CD4-positive, alpha-beta memory T cell (primary cell): Measurements from ENCODE around the gene PRH1. TPM values are rescaled to one million over a fixed set of nuclear protein-coding genes. Genes with fewer than 3 reads are reported as not detected.

Source experiments
- CTCF ChIA-PET: fragments of 350-600 bp; sonication (Branson Sonifier 250); formaldehyde crosslinking; loops from one replicate; lab custom pipeline; 2021; ENCODE audit warnings: inconsistent platforms; ENCODE audit not compliant: partially characterized antibody; lab: Charles Lee
- POLR2A ChIA-PET: fragments of 350-600 bp; sonication (Branson Sonifier 250); formaldehyde crosslinking; loops from one replicate; lab custom pipeline; 2021; ENCODE audit not compliant: partially characterized antibody; lab: Charles Lee
- DNase-seq, 5 donors: peaks; one replicate each; pipeline versions ENCODE4 v3.0.0 to v3.0.0-alpha.2; 2020 to 2022; ENCODE audit warnings: mixed read lengths in 1 of 5
- H3K27ac ChIP-seq: one replicate; pipeline ENCODE4 v1.7.0; 2013; ENCODE audit warnings: low read depth, low read length
- H3K27me3 ChIP-seq: 2 replicates; pipeline ENCODE4 v1.7.0; 2013; ENCODE audit warnings: mild to moderate bottlenecking, low read length, moderate library complexity; ENCODE audit not compliant: insufficient read depth
- H3K36me3 ChIP-seq: 2 replicates; pipeline ENCODE4 v1.7.0; 2013; ENCODE audit warnings: mild to moderate bottlenecking, low read length, moderate library complexity; ENCODE audit not compliant: insufficient read depth
- H3K4me1 ChIP-seq: 2 replicates; pipeline ENCODE4 v1.7.0; 2013; ENCODE audit warnings: mild to moderate bottlenecking, low read length, moderate library complexity; ENCODE audit not compliant: insufficient read depth
- H3K4me3 ChIP-seq, 2 donors: one replicate each; pipeline ENCODE4 v1.7.0; 2013; ENCODE audit warnings: low read length in 2 of 2, mild to moderate bottlenecking in 1 of 2
- H3K9me3 ChIP-seq, 2 donors: one replicate each; pipeline ENCODE4 v1.7.0; 2013; ENCODE audit warnings: low read length in 2 of 2, control low read depth in 1 of 2; ENCODE audit not compliant: control insufficient read depth in 1 of 2
- H3K27ac Mint-ChIP-seq, 7 donors: one replicate each; pipeline ENCODE4 v1.8.0; 2020 to 2021; ENCODE audit warnings: mixed read lengths in 7 of 7, mild to moderate bottlenecking in 6 of 7, inconsistent platforms in 3 of 7, moderate library complexity in 3 of 7
- H3K27me3 Mint-ChIP-seq, 2 donors: one replicate each; pipeline ENCODE4 v1.8.0; 2020 to 2021; ENCODE audit warnings: mixed read lengths in 2 of 2
- H3K36me3 Mint-ChIP-seq, 2 donors: one replicate each; pipeline ENCODE4 v1.8.0; 2020 to 2021; ENCODE audit warnings: mixed read lengths in 2 of 2, inconsistent platforms in 1 of 2, mild to moderate bottlenecking in 1 of 2
- H3K4me1 Mint-ChIP-seq, 4 donors: one replicate each; pipeline ENCODE4 v1.8.0; 2020 to 2021; ENCODE audit warnings: mixed read lengths in 4 of 4, mild to moderate bottlenecking in 1 of 4
- H3K4me3 Mint-ChIP-seq, 8 donors: one replicate each; pipeline ENCODE4 v1.8.0; 2020 to 2021; ENCODE audit warnings: mixed read lengths in 8 of 8, mild to moderate bottlenecking in 7 of 8, moderate library complexity in 6 of 8, inconsistent platforms in 3 of 8
- H3K9me3 Mint-ChIP-seq, 8 donors: one replicate each; pipeline ENCODE4 v1.8.0; 2020 to 2021; ENCODE audit warnings: mixed read lengths in 8 of 8, mild to moderate bottlenecking in 5 of 8, inconsistent platforms in 3 of 8, moderate library complexity in 1 of 8
- intact Hi-C: fragments of 100-400 bp; cut with micrococcal nuclease; formaldehyde crosslinking; loops from one replicate; pipeline ENCODE4 v1.15.1; 2023
- polyA plus RNA-seq, 2 donors: library from polyadenylated mRNA; unstranded; fragments of 300-500 nt; fragmentation: Illumina TruSeq; gene quantifications; one replicate each; pipeline ENCODE4 v1.2.3, GENCODE V29; 2021
- total RNA-seq, 2 experiments: library from RNA; stranded (reverse); gene quantifications; one replicate each; pipeline ENCODE4 v1.2.3, GENCODE V29; 2021

Gene PRH1
- total RNA-seq (10 to 100 TPM; 15.3 to 18.0 TPM), polyA plus RNA-seq (10 to 100 TPM in 1 of 2 donors, 1 to 10 TPM in 1; 1.2 to 13.3 TPM)

DNA sequence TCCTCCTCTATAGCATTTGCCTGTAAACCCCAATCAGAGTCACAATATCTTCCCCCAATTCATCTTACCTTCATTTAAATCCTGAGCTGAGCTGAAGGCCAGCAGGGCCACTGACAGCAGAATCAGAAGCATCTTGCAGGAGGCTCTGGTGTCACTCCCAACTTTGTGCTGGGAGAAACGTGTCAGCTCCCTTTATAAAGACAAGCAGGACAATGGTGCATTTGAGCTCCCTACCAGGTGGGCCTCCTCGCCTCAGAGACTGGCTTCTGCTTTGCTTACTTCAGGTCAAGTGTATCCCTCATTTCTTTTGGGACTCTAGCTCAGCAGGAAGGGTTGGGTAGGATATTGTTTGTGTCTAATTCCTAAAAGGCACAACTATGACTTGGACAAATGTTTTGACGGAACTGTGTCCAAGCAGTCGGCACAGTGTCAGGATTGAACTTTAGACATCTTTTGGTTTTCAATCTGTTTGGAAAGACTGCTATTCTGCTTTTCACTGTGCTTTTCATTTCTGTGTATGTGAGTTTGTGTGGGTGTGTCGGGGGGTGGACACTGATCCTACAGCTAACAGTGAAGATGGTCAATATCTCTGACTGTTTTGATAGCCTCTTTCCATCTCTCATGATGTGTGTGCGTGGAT is at the start of gene PRH1:
TSS of gene PRH1 (minus strand) at position 170 of the 640 bp plus-strand sequence. CDS start at position 132, 38 bp downstream.
- intact Hi-C loops, result no loop called here
- Mint-ChIP-seq H3K27me3 (no peaks in the 10 kb centered on the region), H3K9me3 (peaks cover 0 to 3% (median 0%) of the 10 kb centered on the region in 8 donors), H3K27ac (peak within 1 kb of the TSS in 1 of 7 donors; percentile 4), H3K4me1 (no peaks in the 10 kb centered on the region), H3K4me3 (no peak within 1 kb of the TSS), H3K36me3 (peaks cover 11 to 55% of the 10 kb centered on the region in 2 donors)
- no peaks in the 10 kb centered on the region for H3K9me3 ChIP-seq
- H3K27me3 ChIP-seq, result no peaks in the 10 kb centered on the region
- no peak within 1 kb of the TSS for H3K27ac ChIP-seq
- CTCF ChIA-PET, result no interaction called here
- H3K36me3 ChIP-seq, result no peaks in the 10 kb centered on the region
- H3K4me1 ChIP-seq, result no peaks in the 10 kb centered on the region
- POLR2A ChIA-PET, result no interaction called here
- no peak within 1 kb of the TSS for H3K4me3 ChIP-seq
- DNase-seq, result no peak

DNA sequence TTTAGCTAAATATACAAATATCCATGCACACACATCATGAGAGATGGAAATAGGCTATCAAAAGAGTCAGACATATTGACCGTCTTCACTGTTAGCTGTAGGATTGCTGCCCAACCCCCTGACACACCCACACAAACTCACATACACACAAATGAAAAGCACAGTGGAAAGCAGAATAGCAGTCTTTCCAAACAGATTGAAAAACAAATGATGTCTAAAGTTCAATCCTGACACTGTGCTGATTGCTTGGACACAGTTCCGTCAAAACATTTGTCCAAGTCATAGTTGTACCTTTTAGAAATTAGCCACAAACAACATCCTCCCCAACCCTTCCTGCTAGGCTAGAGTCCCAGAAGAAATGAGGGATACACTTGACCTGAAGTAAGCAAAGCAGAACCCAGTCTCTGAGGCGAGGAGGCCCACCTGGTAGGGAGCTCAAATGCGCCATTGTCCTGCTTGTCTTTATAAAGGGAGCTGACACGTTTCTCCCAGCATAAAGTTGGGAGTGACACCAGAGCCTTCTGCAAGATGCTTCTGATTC is 44.8 kb upstream of the PRH1 start, which contains the start of gene PRH2:
TSS of gene PRH2 (plus strand) at position 491 of the 541 bp plus-strand sequence. CDS start at position 529, 38 bp downstream.
- Histone ChIP-seq H3K36me3 (no peaks in the 10 kb centered on the region), H3K4me3 (no peak within 1 kb of the TSS), H3K27me3 (no peaks in the 10 kb centered on the region), H3K9me3 (no peaks in the 10 kb centered on the region), H3K27ac (no peak within 1 kb of the TSS), H3K4me1 (no peaks in the 10 kb centered on the region)
- CTCF ChIA-PET, result no interaction called here
- intact Hi-C loops, result no loop called here
- Mint-ChIP-seq H3K4me3 (no peak within 1 kb of the TSS), H3K9me3 (no peaks in the 10 kb centered on the region), H3K4me1 (peaks cover 0 to 4% (median under 1%) of the 10 kb centered on the region in 4 donors), H3K27me3 (no peaks in the 10 kb centered on the region), H3K27ac (peak within 1 kb of the TSS in 1 of 7 donors; percentile 79), H3K36me3 (peaks cover 0 to 25% of the 10 kb centered on the region in 2 donors)
- POLR2A ChIA-PET, result no interaction called here
- DNase-seq, result no peak

DNA sequence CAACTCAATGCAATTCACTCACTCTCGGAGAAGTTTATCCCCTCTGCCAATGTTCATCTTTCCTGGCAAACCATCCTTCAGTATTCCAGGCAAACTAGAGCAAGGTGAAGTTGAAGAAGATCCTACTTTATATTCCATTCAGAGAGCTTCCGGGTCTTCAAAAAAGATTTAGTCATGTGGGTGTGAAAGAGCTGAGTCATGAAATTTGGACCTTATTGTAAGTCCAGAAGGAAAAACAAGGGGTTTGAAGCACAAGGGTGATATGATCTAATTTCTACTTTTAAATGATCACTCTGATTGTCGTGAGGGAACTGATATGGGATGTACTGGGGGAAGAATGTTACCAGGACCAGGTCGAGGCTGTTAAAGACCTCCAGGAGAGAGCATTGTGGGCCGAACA is 42.2 kb upstream of the PRH1 start:
- Histone ChIP-seq H3K36me3 (no peaks in the 10 kb centered on the region), H3K4me3 (no peak overlapping the region), H3K9me3 (no peaks in the 10 kb centered on the region), H3K27ac (no peak overlapping the region), H3K4me1 (no peaks in the 10 kb centered on the region), H3K27me3 (no peaks in the 10 kb centered on the region)
- Mint-ChIP-seq H3K4me1 (peaks cover 0 to 4% (median 0%) of the 10 kb centered on the region in 4 donors), H3K27ac (peak overlapping the region in 1 of 7 donors; percentile 31), H3K4me3 (no peak overlapping the region), H3K9me3 (no peaks in the 10 kb centered on the region), H3K36me3 (peaks cover 0 to 25% of the 10 kb centered on the region in 2 donors), H3K27me3 (no peaks in the 10 kb centered on the region)
- ChIA-PET POLR2A (no interaction called here), CTCF (no interaction called here)
- no peak for DNase-seq
- intact Hi-C loops, result no loop called here

DNA sequence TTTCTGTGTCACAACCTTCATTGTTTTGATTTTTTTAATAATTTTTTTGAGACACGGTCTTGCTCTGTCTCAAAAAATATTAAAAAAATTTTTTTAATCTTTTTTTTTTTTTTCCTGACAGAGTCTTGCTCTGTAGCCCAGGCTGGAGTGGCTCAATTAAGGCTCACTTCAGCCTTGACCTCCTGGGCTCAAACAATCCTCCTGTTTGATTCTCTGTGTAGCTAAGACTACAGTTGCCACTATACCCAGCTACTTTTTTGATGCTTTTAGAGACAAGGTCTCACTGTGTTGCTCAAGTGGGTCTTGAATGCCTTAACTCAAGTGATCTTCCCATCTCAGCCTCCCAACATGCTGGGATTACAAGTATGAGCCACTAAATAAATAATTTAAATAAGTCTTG is 35.8 kb upstream of the PRH1 start:
- CTCF ChIA-PET, result no interaction called here
- Mint-ChIP-seq H3K27me3 (no peaks in the 10 kb centered on the region), H3K4me3 (no peak overlapping the region), H3K4me1 (peaks cover 0 to 4% (median 0%) of the 10 kb centered on the region in 4 donors), H3K36me3 (peaks cover 0 to 4% of the 10 kb centered on the region in 2 donors), H3K27ac (no peak overlapping the region), H3K9me3 (peaks cover 0 to 3% (median 0%) of the 10 kb centered on the region in 8 donors)
- Histone ChIP-seq H3K4me3 (no peak overlapping the region), H3K36me3 (no peaks in the 10 kb centered on the region), H3K27ac (no peak overlapping the region), H3K9me3 (no peaks in the 10 kb centered on the region), H3K4me1 (no peaks in the 10 kb centered on the region), H3K27me3 (no peaks in the 10 kb centered on the region)
- DNase-seq, result no peak
- POLR2A ChIA-PET, result no interaction called here
- intact Hi-C loops, result no loop called here

DNA sequence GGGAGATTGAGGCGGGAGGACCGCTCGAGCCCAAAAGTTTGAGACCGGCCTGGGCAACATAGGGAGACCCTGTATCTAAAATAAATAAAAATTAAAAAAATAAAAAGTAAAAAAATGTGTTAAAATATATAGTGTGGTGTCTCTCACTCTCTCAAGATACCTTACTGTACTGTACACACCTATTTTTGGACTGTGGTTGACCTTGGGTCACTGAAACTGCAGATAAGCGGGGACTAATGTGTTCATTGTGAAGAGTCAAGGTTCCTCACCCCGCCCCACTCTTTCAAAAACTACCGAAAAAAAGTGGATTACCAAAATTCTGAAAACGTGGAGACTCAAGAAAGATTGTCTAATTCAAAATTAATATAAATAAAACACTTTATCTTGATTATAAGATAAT is 26.3 kb upstream of the PRH1 start:
- Mint-ChIP-seq H3K4me1 (peaks cover 0 to 1% (median 0%) of the 10 kb centered on the region in 4 donors), H3K27me3 (no peaks in the 10 kb centered on the region), H3K36me3 (peaks cover 4 to 43% of the 10 kb centered on the region in 2 donors), H3K27ac (no peak overlapping the region), H3K9me3 (peaks cover 2 to 12% (median 5%) of the 10 kb centered on the region in 8 donors), H3K4me3 (no peak overlapping the region)
- POLR2A ChIA-PET, result no interaction called here
- no peak for DNase-seq
- intact Hi-C loops, result no loop called here
- H3K4me1 ChIP-seq, result no peaks in the 10 kb centered on the region
- CTCF ChIA-PET, result no interaction called here
- no peaks in the 10 kb centered on the region for H3K36me3 ChIP-seq
- no peak overlapping the region for H3K4me3 ChIP-seq
- no peak overlapping the region for H3K27ac ChIP-seq
- H3K9me3 ChIP-seq, result no peaks in the 10 kb centered on the region
- no peaks in the 10 kb centered on the region for H3K27me3 ChIP-seq

DNA sequence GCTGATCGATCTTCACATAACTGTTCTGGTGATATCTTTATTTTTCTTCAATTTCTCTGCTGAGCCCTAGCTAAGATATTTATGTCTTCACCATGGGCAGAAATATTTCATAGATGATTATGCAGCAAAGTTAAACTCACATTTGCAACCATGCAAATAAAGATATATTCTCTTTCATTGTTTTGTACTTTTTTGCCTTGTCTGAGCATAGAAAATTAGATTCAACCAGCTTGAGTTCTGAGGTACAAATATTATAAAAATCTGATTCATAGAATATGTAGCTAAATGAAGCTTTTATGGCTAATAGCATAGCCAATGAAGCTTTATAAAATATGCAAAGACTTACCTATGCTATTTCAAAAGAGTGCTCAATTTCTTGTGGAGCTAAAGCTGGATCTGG is 25.4 kb upstream of the PRH1 start, which contains the start of gene TAS2R13:
TSS of gene TAS2R13 (minus strand) at position 101 of the 400 bp plus-strand sequence. CDS start 264 bp downstream, outside the sequence.
- Histone ChIP-seq H3K27ac (no peak within 1 kb of the TSS), H3K9me3 (peaks cover 0 to 7% of the 10 kb centered on the region in 2 donors), H3K27me3 (no peaks in the 10 kb centered on the region), H3K4me1 (no peaks in the 10 kb centered on the region), H3K4me3 (no peak within 1 kb of the TSS), H3K36me3 (no peaks in the 10 kb centered on the region)
- POLR2A ChIA-PET, result no interaction called here
- intact Hi-C loops, result no loop called here
- Mint-ChIP-seq H3K27ac (no peak within 1 kb of the TSS), H3K4me1 (peaks cover 0 to under 1% (median 0%) of the 10 kb centered on the region in 4 donors), H3K4me3 (no peak within 1 kb of the TSS), H3K27me3 (no peaks in the 10 kb centered on the region), H3K9me3 (peaks cover 2 to 21% (median 14%) of the 10 kb centered on the region in 8 donors), H3K36me3 (peaks cover 11 to 46% of the 10 kb centered on the region in 2 donors)
- CTCF ChIA-PET, result no interaction called here
- no peak for DNase-seq

DNA sequence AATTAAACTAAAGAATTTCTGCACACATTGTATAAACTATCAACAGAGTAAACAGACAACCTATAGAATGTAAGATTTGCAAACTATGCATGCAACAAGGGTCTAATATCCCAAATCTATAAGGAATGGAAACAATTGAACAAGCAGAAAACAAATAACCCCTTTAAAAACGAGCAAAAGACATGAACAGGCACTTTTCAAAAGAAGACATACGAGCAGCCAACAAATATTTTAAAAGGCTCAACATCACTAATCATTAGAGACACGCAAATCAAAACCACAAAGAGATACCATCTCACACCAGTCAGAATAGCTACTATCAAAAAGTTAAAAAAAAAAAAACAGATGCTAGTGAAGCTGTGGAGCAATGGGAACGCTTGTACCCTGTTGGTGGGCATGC is 20.6 kb upstream of the PRH1 start:
- no peak for DNase-seq
- Histone ChIP-seq H3K9me3 (peaks cover 0 to 10% of the 10 kb centered on the region in 2 donors), H3K27ac (no peak overlapping the region), H3K27me3 (no peaks in the 10 kb centered on the region), H3K36me3 (no peaks in the 10 kb centered on the region), H3K4me1 (no peaks in the 10 kb centered on the region), H3K4me3 (no peak overlapping the region)
- peaks cover 29 to 73% of the 10 kb centered on the region in 2 donors for H3K36me3 Mint-ChIP-seq
- H3K4me3 Mint-ChIP-seq, result no peak overlapping the region
- H3K27me3 Mint-ChIP-seq, result no peaks in the 10 kb centered on the region
- ChIA-PET CTCF (no interaction called here), POLR2A (no interaction called here)
- no peaks in the 10 kb centered on the region for H3K4me1 Mint-ChIP-seq
- intact Hi-C loops, result no loop called here
- peaks cover 2 to 45% (median 39%) of the 10 kb centered on the region in 8 donors for H3K9me3 Mint-ChIP-seq
- no peak overlapping the region for H3K27ac Mint-ChIP-seq
